ENCODE results near the gene ABHD17C. TPM values are rescaled to one million over a fixed set of nuclear protein-coding genes. Genes with fewer than 3 reads are reported as not detected.

Gene ABHD17C
- total RNA-seq, 2 experiments from 2014 or later, result 6.1 to 9.0 TPM

- intact Hi-C loops (cut with micrococcal nuclease), result loop anchor here (5.0 to 10.0 kb wide), 3 partner anchors 83 to 1351 kb away; partner anchors contain the start of genes CEMIP and MEX3B
- CTCF ChIA-PET, result interaction anchor here (2.1 to 3.5 kb wide), 2 partner anchors 82 to 83 kb away, joined by 10 to 23 read pairs; no protein-coding TSS in a partner anchor
- H3K4me3 Mint-ChIP-seq, result peak overlapping the region; percentile 83
- no peaks in the 10 kb centered on the region for H3K36me3 Mint-ChIP-seq
- H3K9me3 Mint-ChIP-seq, result no peaks in the 10 kb centered on the region
- peaks cover 21% of the 10 kb centered on the region for H3K4me1 Mint-ChIP-seq (ENCODE audit: low read depth)
- H3K27ac Mint-ChIP-seq, result peak overlapping the region; percentile 65
- POLR2A ChIA-PET, result interaction anchor here (1.4 kb wide), 1 partner anchor 18 kb away, joined by 3 read pairs; no protein-coding TSS in a partner anchor
- DNase-seq, result no peak
- peaks cover 3% of the 10 kb centered on the region for H3K27me3 Mint-ChIP-seq
Measured at GRCh38 chr15:80693682-80694610, 1.2 kb upstream of the ABHD17C start.

- ChIA-PET POLR2A (interaction anchor here (1.4 kb wide), 1 partner anchor 18 kb away, joined by 3 read pairs; no protein-coding TSS in a partner anchor), CTCF (interaction anchor here (1.1 to 3.5 kb wide), 3 partner anchors 13 to 110 kb away, joined by 3 to 23 read pairs (median 4); no protein-coding TSS in a partner anchor)
- no peaks in the 10 kb centered on the region for H3K36me3 Mint-ChIP-seq
- peak overlapping the region; percentile 83 for H3K4me3 Mint-ChIP-seq
- H3K9me3 Mint-ChIP-seq, result no peaks in the 10 kb centered on the region
- intact Hi-C loops (cut with micrococcal nuclease), result loop anchor here (5.0 to 10.0 kb wide), 4 partner anchors 83 to 1350 kb away; partner anchors contain the start of genes CEMIP and MEX3B
- peaks cover 3% of the 10 kb centered on the region for H3K27me3 Mint-ChIP-seq
- peak; percentile 40 for DNase-seq
- H3K27ac Mint-ChIP-seq, result peak overlapping the region; percentile 65
- H3K4me1 Mint-ChIP-seq (ENCODE audit: low read depth), result peaks cover 21% of the 10 kb centered on the region
Measured at GRCh38 chr15:80694611-80695098, 455 bp upstream of the ABHD17C start.

- DNase-seq, result peak; percentile 44
- H3K27me3 Mint-ChIP-seq, result peaks cover 3% of the 10 kb centered on the region
- H3K27ac Mint-ChIP-seq, result peak overlapping the region; percentile 71
- CTCF ChIA-PET, result interaction anchor here (1.1 to 3.5 kb wide), 6 partner anchors 9 to 570 kb away, joined by 3 to 23 read pairs (median 5); no protein-coding TSS in a partner anchor
- H3K9me3 Mint-ChIP-seq, result no peaks in the 10 kb centered on the region
- peak overlapping the region; percentile 86 for H3K4me3 Mint-ChIP-seq
- intact Hi-C loops (cut with micrococcal nuclease), result loop anchor here (5.0 to 10.0 kb wide), 2 partner anchors 286 to 1349 kb away; partner anchors contain the start of gene MEX3B
- POLR2A ChIA-PET, result no interaction called here
- peaks cover 21% of the 10 kb centered on the region for H3K4me1 Mint-ChIP-seq (ENCODE audit: low read depth)
- no peaks in the 10 kb centered on the region for H3K36me3 Mint-ChIP-seq
Measured at GRCh38 chr15:80695911-80696661, 976 bp downstream of the ABHD17C start.

- Mint-ChIP-seq H3K27ac (no peak overlapping the region), H3K9me3 (no peaks in the 10 kb centered on the region), H3K36me3 (no peaks in the 10 kb centered on the region), H3K4me3 (peak overlapping the region; percentile 86), H3K27me3 (peaks cover 3% of the 10 kb centered on the region), H3K4me1 (ENCODE audit: low read depth) (peaks cover 21% of the 10 kb centered on the region)
- DNase-seq, result no peak
- CTCF ChIA-PET, result interaction anchor here (1.4 to 3.5 kb wide), 3 partner anchors 8 to 130 kb away, joined by 3 to 23 read pairs (median 7); no protein-coding TSS in a partner anchor
- POLR2A ChIA-PET, result no interaction called here
- intact Hi-C loops (cut with micrococcal nuclease), result loop anchor here (5.0 to 10.0 kb wide), 2 partner anchors 285 to 1348 kb away; partner anchors contain the start of gene MEX3B
Measured at GRCh38 chr15:80697075-80697685, 2.1 kb downstream of the ABHD17C start.

- ChIA-PET POLR2A (no interaction called here), CTCF (no interaction called here)
- Mint-ChIP-seq H3K36me3 (no peaks in the 10 kb centered on the region), H3K9me3 (no peaks in the 10 kb centered on the region), H3K4me1 (ENCODE audit: low read depth) (peaks cover 21% of the 10 kb centered on the region), H3K27me3 (peaks cover 3% of the 10 kb centered on the region), H3K4me3 (no peak overlapping the region), H3K27ac (no peak overlapping the region)
- intact Hi-C loops (cut with micrococcal nuclease), result loop anchor here (5.0 to 10.0 kb wide), 2 partner anchors 284 to 1346 kb away; partner anchors contain the start of gene MEX3B
- no peak for DNase-seq
Measured at GRCh38 chr15:80698676-80699075, 3.6 kb downstream of the ABHD17C start.

- Mint-ChIP-seq H3K36me3 (no peaks in the 10 kb centered on the region), H3K4me3 (no peak overlapping the region), H3K9me3 (no peaks in the 10 kb centered on the region), H3K27ac (no peak overlapping the region), H3K4me1 (ENCODE audit: low read depth) (peaks cover 13% of the 10 kb centered on the region), H3K27me3 (peaks cover 3% of the 10 kb centered on the region)
- DNase-seq, result no peak
- CTCF ChIA-PET, result no interaction called here
- POLR2A ChIA-PET, result no interaction called here
- intact Hi-C loops (cut with micrococcal nuclease), result loop anchor here (5.0 to 10.0 kb wide), 2 partner anchors 282 to 1345 kb away; partner anchors contain the start of gene MEX3B
Measured at GRCh38 chr15:80699981-80700380, 4.9 kb downstream of the ABHD17C start.

GRCh38 chr15:80701676-80702311, 6.7 kb downstream of the ABHD17C start:
- H3K36me3 Mint-ChIP-seq, result no peaks in the 10 kb centered on the region
- ChIA-PET CTCF (no interaction called here), POLR2A (no interaction called here)
- H3K4me3 Mint-ChIP-seq, result no peak overlapping the region
- H3K27ac Mint-ChIP-seq, result no peak overlapping the region
- no peaks in the 10 kb centered on the region for H3K9me3 Mint-ChIP-seq
- peaks cover 6% of the 10 kb centered on the region for H3K4me1 Mint-ChIP-seq (ENCODE audit: low read depth)
- no peak for DNase-seq
- intact Hi-C loops (cut with micrococcal nuclease), result no loop called here
- no peaks in the 10 kb centered on the region for H3K27me3 Mint-ChIP-seq

GRCh38 chr15:80703081-80703480, 8.0 kb downstream of the ABHD17C start:
- Mint-ChIP-seq H3K27me3 (no peaks in the 10 kb centered on the region), H3K27ac (no peak overlapping the region), H3K4me3 (no peak overlapping the region), H3K9me3 (no peaks in the 10 kb centered on the region), H3K4me1 (ENCODE audit: low read depth) (no peaks in the 10 kb centered on the region), H3K36me3 (no peaks in the 10 kb centered on the region)
- intact Hi-C loops (cut with micrococcal nuclease), result no loop called here
- POLR2A ChIA-PET, result no interaction called here
- no peak for DNase-seq
- CTCF ChIA-PET, result no interaction called here

- H3K36me3 Mint-ChIP-seq, result no peaks in the 10 kb centered on the region
Measured at GRCh38 chr15:80703965-80704364, 8.9 kb downstream of the ABHD17C start.

GRCh38 chr15:80706161-80706560, 11.1 kb downstream of the ABHD17C start:
- no peak overlapping the region for H3K4me3 Mint-ChIP-seq
- H3K27ac Mint-ChIP-seq, result no peak overlapping the region
- peaks cover 6% of the 10 kb centered on the region for H3K4me1 Mint-ChIP-seq (ENCODE audit: low read depth)
- POLR2A ChIA-PET, result interaction anchor here (0.6 kb wide), 1 partner anchor 142 kb away, joined by 4 read pairs; no protein-coding TSS in a partner anchor
- H3K27me3 Mint-ChIP-seq, result no peaks in the 10 kb centered on the region
- intact Hi-C loops (cut with micrococcal nuclease), result no loop called here
- CTCF ChIA-PET, result interaction anchor here (0.8 to 1.8 kb wide), 2 partner anchors 10 to 250 kb away, joined by 3 to 7 read pairs; partner anchors contain the start of gene ABHD17C
- H3K36me3 Mint-ChIP-seq, result no peaks in the 10 kb centered on the region
- DNase-seq, result no peak
- no peaks in the 10 kb centered on the region for H3K9me3 Mint-ChIP-seq

More at GRCh38 chr15:80703965-80704364, 8.9 kb downstream of the ABHD17C start:
- H3K4me3 Mint-ChIP-seq, result no peak overlapping the region
- H3K9me3 Mint-ChIP-seq, result no peaks in the 10 kb centered on the region
- no peaks in the 10 kb centered on the region for H3K27me3 Mint-ChIP-seq
- DNase-seq, result no peak
- H3K27ac Mint-ChIP-seq, result no peak overlapping the region
- ChIA-PET CTCF (interaction anchor here (1.8 kb wide), 1 partner anchor 8 kb away, joined by 7 read pairs; the partner anchor contains the start of gene ABHD17C), POLR2A (no interaction called here)
- no peaks in the 10 kb centered on the region for H3K4me1 Mint-ChIP-seq (ENCODE audit: low read depth)
- intact Hi-C loops (cut with micrococcal nuclease), result no loop called here

GRCh38 chr15:80709542-80709941, 14.4 kb downstream of the ABHD17C start:
- POLR2A ChIA-PET, result no interaction called here
- no peaks in the 10 kb centered on the region for H3K36me3 Mint-ChIP-seq

More at GRCh38 chr15:80709542-80709941, 14.4 kb downstream of the ABHD17C start:
- no peaks in the 10 kb centered on the region for H3K27me3 Mint-ChIP-seq
- no peak for DNase-seq
- no peaks in the 10 kb centered on the region for H3K9me3 Mint-ChIP-seq
- H3K4me1 Mint-ChIP-seq (ENCODE audit: low read depth), result peaks cover 14% of the 10 kb centered on the region
- CTCF ChIA-PET, result interaction anchor here (0.9 kb wide), 1 partner anchor 70 kb away, joined by 5 read pairs; the partner anchor contains the start of gene CEMIP
- intact Hi-C loops (cut with micrococcal nuclease), result no loop called here
- no peak overlapping the region for H3K4me3 Mint-ChIP-seq
- no peak overlapping the region for H3K27ac Mint-ChIP-seq

Data from activated CD4-positive, alpha-beta memory T cell treated with anti-CD3 and anti-CD28 coated beads for 36 hours (primary cell).